GM18861 (cell line): ENCODE results near the gene PIGL.
A peak's percentile ranks its signal among the peaks of the same experiment; 100 is the strongest.

Experiments
- ATAC-seq: cut with Tn5 transposase; IDR thresholded peaks from one replicate; pipeline ENCODE4 v1.9.1; 2021; ENCODE audit not compliant: unreplicated experiment

Gene PIGL

DNA sequence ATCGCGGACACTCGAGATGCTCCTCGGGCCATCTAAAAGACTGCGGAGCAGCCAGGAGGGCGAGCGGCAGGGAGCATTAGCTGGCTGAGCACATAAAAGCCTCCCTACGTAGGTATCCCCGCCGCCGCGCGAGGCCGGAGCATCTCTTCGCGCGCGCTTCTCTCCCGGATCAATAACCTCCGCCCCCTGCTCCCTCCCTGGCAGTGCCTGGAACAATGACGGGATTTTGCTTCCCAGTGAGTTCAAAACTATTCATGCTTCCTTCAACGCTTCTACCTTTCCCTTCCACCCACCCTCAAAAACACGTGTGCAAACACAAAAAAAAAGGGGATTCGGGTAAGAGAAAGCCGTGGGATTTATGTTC is 135.3 kb downstream of the PIGL start:
- ATAC-seq = no peak

GRCh38 chr17:16352667-16353316 is 135.8 kb downstream of the PIGL start:
- peak; percentile 39 for ATAC-seq

GRCh38 chr17:16353317-16354174 is 136.5 kb downstream of the PIGL start, which contains the start of gene CENPV:
Gene CENPV (minus strand): TSS chr17:16353469. CDS start chr17:16353436, 33 bp downstream.
- peak; percentile 53 for ATAC-seq

GRCh38 chr17:16354585-16354984 is 137.6 kb downstream of the PIGL start:
- no peak for ATAC-seq

DNA sequence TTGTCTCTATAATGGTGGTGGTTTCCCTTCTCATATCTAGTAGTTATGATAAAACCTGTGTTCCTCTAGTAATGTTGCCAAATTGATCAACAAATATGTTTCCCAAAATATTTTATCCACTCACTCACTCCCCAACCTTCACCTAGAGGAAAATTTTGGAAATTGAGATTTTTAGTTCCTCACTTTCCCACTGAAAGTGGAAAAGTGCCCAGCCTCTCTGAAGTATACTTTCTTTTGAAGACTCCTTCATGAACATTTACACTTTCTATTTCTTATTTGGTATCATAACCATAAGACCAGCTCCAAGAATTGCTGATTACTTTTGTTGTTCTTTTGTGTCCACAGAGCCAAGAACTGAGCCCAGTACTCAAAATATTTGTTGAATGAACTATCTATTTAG is 141.4 kb downstream of the PIGL start:
- no peak for ATAC-seq

DNA sequence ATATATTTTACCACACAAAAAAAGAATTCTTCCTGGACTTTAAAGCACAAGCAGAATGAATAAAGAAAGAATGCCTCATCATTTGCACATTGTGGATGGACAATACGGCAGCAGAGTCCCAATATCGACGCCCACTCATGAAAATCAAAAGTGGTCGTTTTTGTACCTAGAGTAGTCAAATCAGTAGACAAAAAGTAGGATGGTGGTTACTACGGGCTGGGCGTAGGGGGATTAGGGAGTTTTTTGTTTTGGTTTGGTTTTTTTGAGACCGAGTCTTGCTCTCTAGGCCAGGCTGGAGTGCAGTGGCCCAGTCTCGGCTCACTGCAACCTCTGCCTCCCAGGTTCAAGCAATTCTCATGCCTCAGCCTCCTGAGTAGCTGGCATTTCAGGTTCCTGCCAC is 144.9 kb downstream of the PIGL start:
- no peak for ATAC-seq

DNA sequence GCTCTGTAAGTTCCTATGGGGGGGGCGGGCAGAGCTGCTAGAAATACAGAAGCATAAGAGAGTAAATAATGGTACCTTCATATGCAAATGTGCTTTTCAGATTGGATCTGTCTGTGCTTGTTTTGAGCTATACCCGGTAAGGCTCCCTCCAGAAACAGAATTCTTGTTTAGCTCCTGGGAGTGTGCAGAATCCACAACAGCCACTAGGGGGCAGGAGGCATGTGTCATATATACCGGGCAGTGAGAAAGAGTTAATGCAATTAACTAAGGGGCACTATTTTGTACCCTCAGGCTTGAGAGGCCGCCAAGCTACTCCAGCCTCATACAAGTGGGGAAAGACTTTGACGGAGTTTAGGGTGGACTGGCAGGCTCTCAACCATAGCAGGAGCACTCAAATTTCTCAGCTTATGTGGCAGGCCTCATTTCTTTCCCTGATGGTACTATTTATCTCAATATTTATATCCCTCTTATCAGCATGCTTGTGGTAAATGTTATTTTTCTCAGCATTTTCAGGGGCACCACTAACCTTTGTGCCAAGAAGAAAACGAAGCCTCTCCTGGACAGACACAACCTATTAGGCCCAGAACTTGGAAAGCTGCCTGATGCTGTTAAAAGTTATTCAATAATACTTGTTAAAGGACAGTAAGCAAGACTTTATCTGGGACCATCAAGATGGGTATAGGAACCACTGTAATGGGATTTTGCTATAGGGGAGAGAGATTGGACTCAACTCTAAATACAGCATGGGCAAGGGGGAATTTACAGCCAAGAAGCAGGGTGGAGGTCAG is 146.9 kb downstream of the PIGL start:
- no peak for ATAC-seq

GRCh38 chr17:16364625-16365024 is 147.6 kb downstream of the PIGL start:
- no peak for ATAC-seq

GRCh38 chr17:16371742-16372141 is 154.7 kb downstream of the PIGL start:
- ATAC-seq = no peak

- no peak for ATAC-seq
These were observed 157.3 kb downstream of the PIGL start for GRCh38 chr17:16374146-16374938.
